Psoas muscle (tissue), 8 donors: ENCODE measurements around the gene DVL1. TPM values are rescaled to one million over a fixed set of nuclear protein-coding genes. Genes with fewer than 3 reads are reported as not detected.
"Not testable (repeated sequence)": the region's sequence is repeated elsewhere in the genome, so short reads cannot be mapped to it uniquely, and the experiment has no call there.

Experiments
- ATAC-seq, 4 donors: fragments of 200-7000 bp; cut with Tn5 transposase; one replicate each; pipeline ENCODE4 v1.9.1; 2020; ENCODE audit warnings: moderate library complexity in 3 of 4, mild to moderate bottlenecking in 2 of 4
- DNase-seq, 2 donors: peaks; one replicate each; pipeline ENCODE4 v3.0.0-alpha.2; 2020
- H3K27ac ChIP-seq: fragments of 200-600 bp; one replicate; pipeline ENCODE4 v1.8.0; 2022
- H3K27me3 ChIP-seq, 3 donors: fragments of 200-600 bp in 1 of 3; one replicate each; pipeline versions ENCODE4 v1.6.1 to v1.8.0; 2013 to 2022; ENCODE audit warnings: low read length in 2 of 3, mild to moderate bottlenecking in 2 of 3, moderate library complexity in 1 of 3; ENCODE audit not compliant: insufficient read depth in 3 of 3
- H3K36me3 ChIP-seq, 2 donors: fragments of 200-600 bp in 1 of 2; one replicate each; pipeline versions ENCODE4 v1.6.1 to v1.8.0; 2013 to 2022; ENCODE audit warnings: low read depth in 1 of 2, mild to moderate bottlenecking in 1 of 2, moderate library complexity in 1 of 2; ENCODE audit not compliant: insufficient read depth in 1 of 2
- H3K4me1 ChIP-seq: fragments of 200-600 bp; one replicate; pipeline ENCODE4 v1.8.0; 2022
- H3K4me3 ChIP-seq: fragments of 200-600 bp; one replicate; pipeline ENCODE4 v1.8.0; 2022; ENCODE audit warnings: mild to moderate bottlenecking
- H3K9me3 ChIP-seq: fragments of 200-600 bp; one replicate; pipeline ENCODE4 v1.8.0; 2022
- WGBS, 3 donors: extraction: QIAGEN DNeasy Blood & Tissue Kit; methylation state at CpG; one replicate each; pipeline versions ENCODE4 v1.1.6 to v1.1.7; 2013; 5-methylcytosine and 5-hydroxymethylcytosine counted together
- intact Hi-C, 2 donors: fragments of 100-400 bp; cut with DNase I; formaldehyde crosslinking; loops; one replicate each; pipeline versions ENCODE4 v1.11.0 to v1.14.2; 2022
- polyA plus RNA-seq, 3 donors: library from polyadenylated mRNA; stranded (reverse); fragments of 200-250 nt; gene quantifications; one replicate each; pipeline ENCODE4 v1.2.3, GENCODE V29; 2013
- total RNA-seq, 4 donors: library from RNA; stranded (reverse); fragmentation: NEBNext Ultra II Directional in 2 of 4; extraction: Animal tissue kit (Norgen Biotek cat#: 25700) in 2 of 4; gene quantifications; one replicate each; pipeline versions ENCODE4 v1.2.1 to v1.2.4, GENCODE V29; 2021 to 2023
- TF ChIP-seq, protein P1 (sequence below): fragments of 200-600 bp; IDR thresholded peaks from one replicate; pipeline ENCODE4 v1.8.0; 2022; ENCODE audit warnings: antibody characterized with exemption
- donor health status: healthy with polysubstance abuse.
- donor health status: DM: no; HTN: no; CAD: no; lungs with moderate emphysema.
- donor health status: Bipolar disorder and iron deficiency.
- donor health status: healthy.
- donor health status: DM: yes; HTN: yes; CAD: no.
- donor health status: DM: no; HTN: no; CAD: no.
- donor health status: DM: no; HTN: no; CAD: no.
- donor health status: DM: yes; HTN: yes; CAD: no.

DVL1 gene
- total and polyA plus RNA-seq, 7 donors, result 162 to 215 (median 208) TPM

DNA sequence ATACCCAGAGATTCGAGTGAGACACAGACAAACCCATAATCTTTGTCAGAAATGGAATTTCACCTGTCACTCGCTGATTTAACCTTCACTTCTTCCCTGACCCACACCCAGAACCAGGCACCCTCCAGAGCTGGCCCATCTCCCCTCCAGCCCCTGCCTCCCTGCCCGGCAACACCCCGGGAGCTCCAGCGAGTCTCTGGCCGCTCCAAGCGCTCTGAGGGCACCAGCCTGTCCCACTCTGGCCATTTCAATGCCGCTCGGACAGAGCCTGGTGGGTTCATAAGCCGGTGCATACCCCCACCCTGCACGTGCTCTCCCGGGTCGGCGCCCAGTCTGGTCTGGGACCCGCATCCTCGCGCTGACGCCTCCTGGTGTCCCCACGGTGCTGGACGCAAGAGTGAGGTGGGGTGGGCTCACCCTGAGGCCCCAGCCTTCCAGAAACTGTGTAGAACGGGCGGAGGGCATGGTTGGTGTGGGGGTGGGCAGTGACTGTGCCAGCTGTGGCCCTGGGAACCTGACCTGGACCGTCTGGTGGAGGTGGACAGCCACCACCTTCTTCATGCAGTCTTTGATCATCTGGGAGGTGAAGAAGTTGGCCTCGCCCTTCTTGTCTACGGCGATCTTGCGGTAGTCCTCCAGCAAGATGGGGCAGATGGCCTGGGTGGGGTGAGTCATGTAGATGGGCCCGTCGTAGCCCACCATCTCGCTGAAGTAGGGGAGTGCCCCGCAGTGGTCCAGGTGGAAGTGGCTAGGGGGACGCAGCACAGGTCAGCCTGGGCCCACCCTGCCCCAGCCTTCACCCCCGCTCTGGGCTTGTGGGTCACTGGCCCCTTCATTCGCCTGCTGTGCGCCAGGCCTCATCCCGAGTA, 30.2 kb downstream of the DVL1 start:
- intact Hi-C loops, result no loop called here
- ATAC-seq (no peak), DNase-seq (no peak)
- Histone ChIP-seq H3K36me3 (peaks cover 4 to 57% of the 10 kb centered on the region in 2 donors), H3K27me3 (no peaks in the 10 kb centered on the region), H3K4me3 (no peak overlapping the region), H3K4me1 (peaks cover 50% of the 10 kb centered on the region), H3K9me3 (no peaks in the 10 kb centered on the region), H3K27ac (peak overlapping the region; percentile 67)
- TF ChIP-seq, protein P1, sequence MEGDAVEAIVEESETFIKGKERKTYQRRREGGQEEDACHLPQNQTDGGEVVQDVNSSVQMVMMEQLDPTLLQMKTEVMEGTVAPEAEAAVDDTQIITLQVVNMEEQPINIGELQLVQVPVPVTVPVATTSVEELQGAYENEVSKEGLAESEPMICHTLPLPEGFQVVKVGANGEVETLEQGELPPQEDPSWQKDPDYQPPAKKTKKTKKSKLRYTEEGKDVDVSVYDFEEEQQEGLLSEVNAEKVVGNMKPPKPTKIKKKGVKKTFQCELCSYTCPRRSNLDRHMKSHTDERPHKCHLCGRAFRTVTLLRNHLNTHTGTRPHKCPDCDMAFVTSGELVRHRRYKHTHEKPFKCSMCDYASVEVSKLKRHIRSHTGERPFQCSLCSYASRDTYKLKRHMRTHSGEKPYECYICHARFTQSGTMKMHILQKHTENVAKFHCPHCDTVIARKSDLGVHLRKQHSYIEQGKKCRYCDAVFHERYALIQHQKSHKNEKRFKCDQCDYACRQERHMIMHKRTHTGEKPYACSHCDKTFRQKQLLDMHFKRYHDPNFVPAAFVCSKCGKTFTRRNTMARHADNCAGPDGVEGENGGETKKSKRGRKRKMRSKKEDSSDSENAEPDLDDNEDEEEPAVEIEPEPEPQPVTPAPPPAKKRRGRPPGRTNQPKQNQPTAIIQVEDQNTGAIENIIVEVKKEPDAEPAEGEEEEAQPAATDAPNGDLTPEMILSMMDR, result no peak
- WGBS, 3 donors, result 83 to 89% (median 83%) methylated on average over 36 of the region's 36 CpGs

DNA sequence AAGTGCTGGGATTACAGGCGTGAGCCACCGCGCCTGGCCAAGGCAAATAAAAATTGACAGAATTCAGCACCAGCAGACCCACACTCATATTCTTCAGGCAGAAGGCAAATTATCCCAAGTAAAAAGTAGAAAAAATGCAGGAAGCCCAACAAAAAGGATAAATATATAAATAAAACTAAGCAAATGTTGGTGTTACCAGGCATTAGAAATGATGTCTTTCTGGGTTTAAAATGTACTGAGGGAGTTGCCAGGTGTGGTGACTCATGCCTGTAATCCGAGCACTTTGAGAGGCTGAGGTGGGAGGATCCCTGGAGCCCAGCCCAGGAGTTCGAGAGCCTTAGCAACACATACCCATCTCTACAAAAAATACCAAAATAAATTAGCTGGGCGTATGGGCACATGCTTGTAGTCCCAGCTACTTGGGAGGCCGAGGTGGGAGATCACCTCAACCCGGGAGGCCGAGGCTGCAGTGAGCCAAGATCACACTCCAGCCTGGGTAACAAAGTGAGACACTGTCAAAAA, 31.0 kb downstream of the DVL1 start:
- TF ChIP-seq, protein P1, result no peak
- no peak overlapping the region for H3K4me3 ChIP-seq
- ATAC-seq (peak; percentile 78 to 91 (median 86)), DNase-seq (peak; percentile 88 to 91)
- no peaks in the 10 kb centered on the region for H3K27me3 ChIP-seq
- H3K27ac ChIP-seq, result peak overlapping the region; percentile 67
- intact Hi-C loops, result no loop called here
- H3K36me3 ChIP-seq, result peaks cover 7 to 65% of the 10 kb centered on the region in 2 donors
- peaks cover 46% of the 10 kb centered on the region for H3K4me1 ChIP-seq
- H3K9me3 ChIP-seq, result no peaks in the 10 kb centered on the region
- 34 to 44% (median 39%) methylated on average over 9 of the region's 9 CpGs for WGBS, 3 donors

DNA sequence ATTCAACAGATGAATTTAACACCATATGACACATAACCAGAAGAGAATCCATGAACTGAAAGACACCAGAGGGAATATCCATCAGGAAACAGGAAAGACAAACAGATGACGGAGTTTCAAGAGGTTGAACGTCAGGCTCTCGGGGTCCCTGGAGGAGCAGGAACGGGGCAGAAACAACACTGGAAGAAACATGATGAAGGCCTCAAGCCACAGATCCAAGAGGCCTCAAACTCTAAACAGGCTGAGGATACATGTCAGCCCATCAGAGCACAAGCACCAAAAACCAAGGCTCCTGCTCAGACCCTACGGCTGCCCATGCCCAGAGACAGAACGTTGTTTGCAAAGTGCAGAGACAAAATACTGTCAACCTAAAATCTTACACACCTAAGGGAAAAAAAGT, 31.8 kb downstream of the DVL1 start:
- peaks cover 40% of the 10 kb centered on the region for H3K4me1 ChIP-seq
- TF ChIP-seq, protein P1, result no peak
- intact Hi-C loops, result no loop called here
- 83 to 85% (median 84%) methylated on average over 6 of the region's 6 CpGs for WGBS, 3 donors
- no peaks in the 10 kb centered on the region for H3K9me3 ChIP-seq
- H3K27ac ChIP-seq, result peak overlapping the region; percentile 67
- H3K4me3 ChIP-seq, result no peak overlapping the region
- ATAC-seq, result no peak
- H3K27me3 ChIP-seq, result no peaks in the 10 kb centered on the region
- no peak for DNase-seq
- H3K36me3 ChIP-seq, result peaks cover 7 to 73% of the 10 kb centered on the region in 2 donors

DNA sequence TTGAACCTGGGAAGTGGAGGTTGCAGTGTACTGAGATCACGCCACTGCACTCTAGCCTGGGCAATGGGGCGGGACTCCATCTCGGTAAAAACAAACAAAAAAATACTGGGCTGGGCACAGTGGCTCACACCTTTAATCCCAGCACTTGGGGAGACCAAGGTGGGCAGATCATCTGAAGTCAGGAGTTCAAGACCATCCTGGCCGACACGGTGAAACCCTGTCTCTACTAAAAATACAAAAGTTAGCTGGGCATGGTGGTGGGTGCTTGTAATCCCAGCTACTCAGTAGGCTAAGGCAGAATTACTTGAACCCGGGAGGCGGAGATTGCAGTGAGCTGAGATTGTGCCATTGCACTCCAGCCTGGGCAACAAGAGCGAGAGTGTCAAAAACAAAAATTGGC, 33.0 kb downstream of the DVL1 start:
- H3K27ac ChIP-seq, intact Hi-C loops, DNase-seq, ATAC-seq, H3K27me3 ChIP-seq, H3K4me3 ChIP-seq, H3K9me3 ChIP-seq: not testable (repeated sequence)
- H3K4me1 ChIP-seq, result peaks cover 29% of the 10 kb centered on the region
- 92 to 93% (median 92%) methylated on average over 8 of the region's 8 CpGs for WGBS, 3 donors
- peaks cover 7 to 85% of the 10 kb centered on the region in 2 donors for H3K36me3 ChIP-seq

DNA sequence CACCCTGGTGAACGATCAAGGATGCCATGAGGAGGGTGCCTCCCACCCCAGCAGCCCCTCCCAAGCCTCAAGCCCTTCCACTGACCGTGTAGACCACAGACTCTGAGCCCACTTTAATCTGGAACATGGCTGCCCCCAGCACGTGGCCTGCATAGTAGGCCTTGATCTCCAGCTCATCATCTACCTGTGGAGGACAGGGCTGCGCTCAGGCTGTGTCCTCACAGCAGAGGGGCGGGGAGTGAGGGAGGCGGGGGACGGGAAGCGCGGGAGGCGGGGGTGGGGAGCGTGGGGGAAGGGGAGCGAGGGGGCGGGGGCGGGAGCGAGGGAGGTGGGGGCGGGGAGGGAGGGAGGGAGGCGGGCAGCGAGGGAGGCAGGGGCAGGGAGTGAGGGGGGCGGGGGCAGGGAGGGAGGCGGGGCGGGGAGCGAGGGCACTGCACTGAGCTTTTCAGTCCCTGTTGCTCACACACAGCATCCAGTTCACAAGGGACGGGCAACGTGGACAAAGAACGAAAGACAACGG, 33.7 kb downstream of the DVL1 start:
- intact Hi-C loops, result no loop called here
- no peaks in the 10 kb centered on the region for H3K27me3 ChIP-seq
- DNase-seq (no peak), ATAC-seq (no peak)
- H3K4me1 ChIP-seq, result peaks cover 24% of the 10 kb centered on the region
- no peak overlapping the region for H3K4me3 ChIP-seq
- H3K9me3 ChIP-seq, result no peaks in the 10 kb centered on the region
- WGBS, 3 donors, result 65 to 82% (median 70%) methylated on average over 11 to 22 of the region's 26 CpGs
- H3K27ac ChIP-seq, result no peak overlapping the region
- peaks cover 7 to 89% of the 10 kb centered on the region in 2 donors for H3K36me3 ChIP-seq
- TF ChIP-seq, protein P1, result no peak
